H1 (cell line): ENCODE measurements around the gene KRTAP2-4.

Experiments
- ASH2L ChIP-seq: fragments of 200-600, 300-600 bp; sonication (generic); IDR thresholded peaks from one replicate; pipeline ENCODE4 v1.7.1; 2017; ENCODE audit warnings: low read length
- ATF2 ChIP-seq: IDR thresholded peaks from 2 replicates; pipeline ENCODE4 v1.6.1; 2012; ENCODE audit warnings: low read length, inconsistent platforms
- ATF3 ChIP-seq: IDR thresholded peaks from 2 replicates; pipeline ENCODE4 v1.6.1; 2011; ENCODE audit warnings: low read depth, mild to moderate bottlenecking, low read length; ENCODE audit not compliant: insufficient read depth
- CTCF ChIP-seq, 3 experiments: IDR thresholded peaks; 1 replicate in 2 of 3; 2 replicates in 1 of 3; pipeline versions ENCODE4 v1.5.1 to v1.6.1; 2011; ENCODE audit warnings: low read length in 3 of 3, mild to moderate bottlenecking in 3 of 3, inconsistent platforms in 2 of 3, low read depth in 1 of 3, moderate library complexity in 1 of 3; ENCODE audit not compliant: insufficient read depth in 1 of 3; ENCODE audit errors: control extremely low read depth in 1 of 3
- EP300 ChIP-seq, 2 experiments: IDR thresholded peaks; 1 replicate in 1 of 2; 2 replicates in 1 of 2; pipeline ENCODE4 v1.6.1; 2011 to 2012; ENCODE audit warnings: low read depth in 2 of 2, low read length in 2 of 2, mild to moderate bottlenecking in 2 of 2, borderline replicate concordance in 1 of 2, inconsistent platforms in 1 of 2, moderate library complexity in 1 of 2
- HDAC6 ChIP-seq: IDR thresholded peaks from one replicate; pipeline ENCODE4 v1.7.1; 2012; ENCODE audit warnings: low read depth, mild to moderate bottlenecking, inconsistent platforms, low read length, moderate library complexity
- JUN ChIP-seq: IDR thresholded peaks from 2 replicates; pipeline ENCODE4 v1.6.1; 2011; ENCODE audit warnings: low read depth, mild to moderate bottlenecking, improper control_type of control experiment, low read length
- KDM1A ChIP-seq: fragments of 200-600, 300-600 bp; sonication (generic); IDR thresholded peaks from 2 replicates; pipeline ENCODE4 v1.7.1; 2016; ENCODE audit warnings: mild to moderate bottlenecking, low read length, borderline replicate concordance
- KDM5A ChIP-seq: fragments of 200-600 bp; IDR thresholded peaks from 2 replicates; pipeline ENCODE4 v1.7.1; 2012; ENCODE audit warnings: mild to moderate bottlenecking, low read length, inconsistent platforms, mixed read lengths
- POLR2A ChIP-seq, 2 experiments: IDR thresholded peaks; 1 replicate in 1 of 2; 2 replicates in 1 of 2; pipeline ENCODE4 v1.6.1; 2011; ENCODE audit warnings: low read depth in 2 of 2, low read length in 2 of 2, mild to moderate bottlenecking in 2 of 2; ENCODE audit errors: control extremely low read depth in 1 of 2
- POLR2AphosphoS5 ChIP-seq: IDR thresholded peaks from 2 replicates; pipeline ENCODE4 v1.6.1; 2011; ENCODE audit warnings: low read depth, low read length
- SAP30 ChIP-seq: fragments of 300-600 bp; sonication (generic); IDR thresholded peaks from 2 replicates; pipeline ENCODE4 v1.7.1; 2012; ENCODE audit warnings: low read length, moderate library complexity, mild to moderate bottlenecking, inconsistent platforms; ENCODE audit not compliant: insufficient read depth, insufficient replicate concordance
- SP1 ChIP-seq: IDR thresholded peaks from 2 replicates; pipeline ENCODE4 v1.6.1; 2011; ENCODE audit warnings: low read depth, low read length
- SRF ChIP-seq: IDR thresholded peaks from 2 replicates; pipeline ENCODE4 v1.6.1; 2011; ENCODE audit warnings: mild to moderate bottlenecking, low read depth, low read length, moderate library complexity

- TF ChIP-seq ATF2 (no peak), POLR2A (IDR thresholded peaks at IDR 0.05; ENCODE audit: control extremely low read depth in 1 of 2, low read depth in 2 of 2, low read length in 2 of 2) (no peak), CTCF (IDR thresholded peaks at IDR 0.05; ENCODE audit: control extremely low read depth in 1 of 3, insufficient read depth in 1 of 3, low read depth in 1 of 3, low read length in 3 of 3) (no peak), SRF (no peak), ATF3 (no peak), HDAC6 (no peak), KDM5A (no peak), SP1 (no peak), POLR2AphosphoS5 (no peak), EP300 (IDR thresholded peaks at IDR 0.05; ENCODE audit: borderline replicate concordance in 1 of 2, low read depth in 2 of 2, low read length in 2 of 2) (no peak), JUN (no peak), ASH2L (no peak), KDM1A (no peak), SAP30 (no peak)
Observed at GRCh38 chr17:41098042-41098441, 32.4 kb upstream of the KRTAP2-4 start, which contains the start of gene KRTAP4-8.
